ENCODE measurements around the gene LBR.
"Not testable (repeated sequence)": the region's sequence is repeated elsewhere in the genome, so short reads cannot be mapped to it uniquely, and the experiment has no call there.

The LBR gene

GRCh38 chr1:225427235-225428067 is at the start of gene LBR:
TSS of gene LBR (minus strand) at chr1:225428038. CDS start at chr1:225424075, 3,963 bp downstream.
- peak in 1 of 2 donors; percentile 38 for DNase-seq (ENCODE audit: low read depth in 2 of 2)

GRCh38 chr1:225477296-225477911 is 49.6 kb upstream of the LBR start:
- DNase-seq (ENCODE audit: low read depth in 2 of 2): no peak

- no peak for DNase-seq (ENCODE audit: low read depth in 2 of 2)
Measured at GRCh38 chr1:225476538-225476988, 48.7 kb upstream of the LBR start.

- DNase-seq (ENCODE audit: low read depth in 2 of 2): no peak
Measured at GRCh38 chr1:225476100-225476511, 48.3 kb upstream of the LBR start.

GRCh38 chr1:225474986-225475820 is 47.4 kb upstream of the LBR start:
- peak in 1 of 2 donors; percentile 50 for DNase-seq (ENCODE audit: low read depth in 2 of 2)

- no peak for DNase-seq (ENCODE audit: low read depth in 2 of 2)
Measured at GRCh38 chr1:225474439-225474985, 46.7 kb upstream of the LBR start.

GRCh38 chr1:225473676-225474438 is 46.0 kb upstream of the LBR start:
- DNase-seq (ENCODE audit: low read depth in 2 of 2): not testable (repeated sequence)

GRCh38 chr1:225473266-225473665 is 45.4 kb upstream of the LBR start:
- DNase-seq (ENCODE audit: low read depth in 2 of 2): not testable (repeated sequence)

- DNase-seq (ENCODE audit: low read depth in 2 of 2): no peak
Measured at GRCh38 chr1:225471453-225472301, 43.8 kb upstream of the LBR start.

- DNase-seq (ENCODE audit: low read depth in 2 of 2): no peak
Measured at GRCh38 chr1:225471109-225471452, 43.2 kb upstream of the LBR start.

GRCh38 chr1:225470211-225471108 is 42.6 kb upstream of the LBR start:
- DNase-seq (ENCODE audit: low read depth in 2 of 2): no peak

- no peak for DNase-seq (ENCODE audit: low read depth in 2 of 2)
Measured at GRCh38 chr1:225469051-225469450, 41.2 kb upstream of the LBR start.

- DNase-seq (ENCODE audit: low read depth in 2 of 2): no peak
Measured at GRCh38 chr1:225468270-225469020, 40.6 kb upstream of the LBR start.

GRCh38 chr1:225467193-225468020 is 39.6 kb upstream of the LBR start:
- DNase-seq (ENCODE audit: low read depth in 2 of 2): peak; percentile 67 to 73

- DNase-seq (ENCODE audit: low read depth in 2 of 2): no peak
Measured at GRCh38 chr1:225466848-225467192, 39.0 kb upstream of the LBR start.

- no peak for DNase-seq (ENCODE audit: low read depth in 2 of 2)
Measured at GRCh38 chr1:225465793-225466517, 38.1 kb upstream of the LBR start.
